Measurements from ENCODE around the gene SUCLA2. TPM values are rescaled to one million over a fixed set of nuclear protein-coding genes. Genes with fewer than 3 reads are reported as not detected.

The SUCLA2 gene
- total and polyA plus RNA-seq, 2 of the 8 experiments (the other 6 are each of a cell fraction or from before 2014, with no cell fraction given) = 23.5 to 78.8 TPM

GRCh38 chr13:48028066-48028465 is 27.0 kb upstream of the SUCLA2 start (continued):
- TF ChIP-seq, protein P1, sequence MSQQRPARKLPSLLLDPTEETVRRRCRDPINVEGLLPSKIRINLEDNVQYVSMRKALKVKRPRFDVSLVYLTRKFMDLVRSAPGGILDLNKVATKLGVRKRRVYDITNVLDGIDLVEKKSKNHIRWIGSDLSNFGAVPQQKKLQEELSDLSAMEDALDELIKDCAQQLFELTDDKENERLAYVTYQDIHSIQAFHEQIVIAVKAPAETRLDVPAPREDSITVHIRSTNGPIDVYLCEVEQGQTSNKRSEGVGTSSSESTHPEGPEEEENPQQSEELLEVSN (IDR thresholded peaks at IDR 0.05) = no peak
- TF ChIP-seq SP4 (IDR thresholded peaks at IDR 0.05; ENCODE audit: low read length) = no peak
- TF ChIP-seq CREB1 (IDR thresholded peaks at IDR 0.05) = no peak
- no peak for TF ChIP-seq SIRT6 (IDR thresholded peaks at IDR 0.05; ENCODE audit: low read length)
